ENCODE data around the gene AGBL2.
"Not testable (repeated sequence)": the region's sequence is repeated elsewhere in the genome, so short reads cannot be mapped to it uniquely, and the experiment has no call there.

AGBL2 gene

DNA sequence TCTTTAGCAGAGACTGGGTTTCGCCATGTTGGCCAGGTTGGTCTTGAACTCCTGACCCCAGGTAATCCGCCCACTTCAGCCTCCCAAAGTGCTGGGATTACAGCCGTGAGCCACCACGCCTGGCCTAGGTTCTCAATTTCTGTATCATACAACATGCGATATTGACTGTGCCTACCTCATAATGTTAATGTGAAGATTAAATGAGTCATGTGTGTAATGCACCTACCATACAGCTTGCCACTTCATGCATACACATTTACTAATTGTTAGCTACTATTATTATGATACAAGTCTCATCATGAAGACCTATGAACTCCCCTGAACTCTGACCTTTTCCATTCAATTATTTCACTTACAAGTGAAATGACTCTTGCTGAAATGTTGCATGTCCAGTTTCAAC, 25.7 kb downstream of the AGBL2 start:
- no peak for DNase-seq (ENCODE audit: low read depth)

DNA sequence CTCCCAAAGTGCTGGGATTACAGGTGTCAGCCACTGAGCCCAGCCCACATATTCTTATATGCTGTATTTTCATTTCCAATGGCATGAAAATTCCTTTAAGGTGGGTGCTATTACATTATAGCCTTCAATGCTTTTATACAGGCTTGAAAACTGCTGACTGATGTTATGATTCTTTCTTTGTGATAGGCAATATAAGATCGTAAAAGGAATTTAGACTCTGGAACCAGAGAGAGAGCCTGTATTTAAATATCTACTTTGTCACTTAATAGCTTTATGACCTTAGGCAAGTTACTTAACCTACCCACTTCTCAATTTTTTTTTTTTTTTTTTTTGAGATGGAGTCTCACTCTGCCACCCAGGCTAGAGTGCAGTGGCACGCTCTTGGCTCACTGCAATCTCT, 26.2 kb downstream of the AGBL2 start:
- no peak for DNase-seq (ENCODE audit: low read depth)

DNA sequence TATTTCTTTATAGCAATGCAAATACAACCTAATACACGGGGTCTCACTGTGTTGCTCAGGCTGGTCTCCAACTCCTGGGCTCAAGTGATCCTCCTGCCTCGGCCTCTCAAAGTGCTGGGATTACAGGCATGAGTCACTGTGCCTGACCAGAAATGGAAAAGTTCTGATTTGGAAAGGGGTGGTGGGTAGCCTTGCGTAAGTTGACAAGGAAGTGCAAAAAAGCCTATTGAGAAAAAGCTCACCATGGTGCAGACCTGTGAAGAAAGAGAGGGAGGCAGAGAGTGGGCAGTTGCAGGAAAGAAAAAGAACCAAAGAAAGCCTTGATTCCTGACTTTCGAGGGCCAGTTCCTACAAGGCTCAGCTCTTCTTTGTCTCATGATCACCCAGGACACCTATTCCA, 27.1 kb downstream of the AGBL2 start:
- no peak for DNase-seq (ENCODE audit: low read depth)

DNA sequence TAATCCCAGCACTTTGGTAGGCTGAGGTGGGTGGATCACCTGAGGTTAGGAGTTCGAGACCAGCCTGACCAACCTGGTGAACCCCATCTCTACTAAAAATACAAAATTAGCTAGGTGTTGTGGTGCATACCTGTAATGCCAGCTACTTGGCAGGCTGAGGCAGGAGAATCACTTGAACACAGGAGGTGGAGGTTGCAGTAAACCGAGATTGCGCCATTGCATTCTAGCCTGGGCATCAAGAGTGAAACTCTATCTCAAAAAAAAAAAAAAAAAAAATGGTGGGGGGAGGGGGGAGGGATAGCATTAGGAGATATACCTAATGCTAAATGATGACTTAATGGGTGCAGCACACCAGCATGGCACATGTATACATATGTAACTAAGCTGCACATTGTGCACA, 28.5 kb downstream of the AGBL2 start:
- DNase-seq (ENCODE audit: low read depth): not testable (repeated sequence)

DNA sequence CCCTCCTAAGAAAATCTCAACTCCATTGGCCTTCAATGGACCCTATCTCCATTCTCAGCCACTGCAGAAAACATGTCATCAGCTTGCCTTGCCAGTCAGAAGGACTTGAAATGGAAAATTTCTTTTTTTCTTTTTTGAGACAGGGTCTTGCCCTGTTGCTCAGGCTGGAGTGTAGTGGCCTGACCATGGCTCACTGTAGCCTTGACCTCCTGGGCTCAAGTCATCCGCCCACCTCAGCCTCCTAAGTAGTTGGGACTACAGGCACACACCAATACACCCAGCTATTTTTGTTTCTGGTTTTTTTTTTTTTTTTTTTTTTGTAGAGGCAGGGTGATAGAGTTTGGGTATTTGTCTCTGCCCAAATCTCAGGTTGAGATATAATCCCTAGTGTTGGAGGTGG, 29.0 kb downstream of the AGBL2 start:
- DNase-seq (ENCODE audit: low read depth): no peak

DNA sequence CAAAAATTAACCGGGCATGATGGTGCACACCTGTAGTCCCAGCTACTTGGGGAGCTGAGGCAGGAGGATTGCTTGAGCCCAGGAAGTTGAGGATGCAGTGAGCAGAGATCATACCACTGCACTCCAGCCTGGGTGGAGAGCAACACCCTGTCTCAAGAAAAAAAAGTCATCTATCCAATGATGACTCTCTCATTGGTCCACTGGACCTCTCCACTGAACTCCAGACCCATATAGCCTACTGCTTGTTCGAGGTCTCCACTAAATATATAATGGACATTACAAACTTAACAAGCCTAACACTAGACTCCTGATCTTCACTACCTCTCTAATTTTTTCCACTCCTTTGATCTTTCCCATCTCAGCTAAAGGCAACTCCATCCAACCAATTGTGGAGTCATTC, 39.3 kb downstream of the AGBL2 start:
- no peak for DNase-seq (ENCODE audit: low read depth)

DNA sequence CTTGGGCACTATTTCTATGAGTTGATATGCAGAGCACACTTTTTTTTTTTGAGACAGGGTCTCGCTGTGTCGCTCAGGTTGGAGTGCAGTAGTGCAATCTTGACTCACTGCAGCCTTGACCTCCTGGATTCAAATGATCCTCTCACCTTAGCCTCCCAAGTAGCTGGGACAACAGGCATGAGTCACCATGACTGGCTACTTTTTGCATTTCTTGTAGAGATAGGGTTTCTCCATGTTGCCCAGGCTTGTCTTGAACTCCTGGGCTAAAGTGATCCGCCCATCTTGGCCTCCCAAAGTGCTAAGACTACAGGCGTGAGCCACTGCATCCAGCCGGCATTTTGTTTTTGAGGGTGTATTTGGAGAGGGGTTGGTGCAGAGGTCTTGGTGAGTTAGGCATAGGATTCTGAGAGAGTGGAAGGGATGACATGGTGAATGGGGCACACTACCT, 42.9 kb downstream of the AGBL2 start:
- no peak for DNase-seq (ENCODE audit: low read depth)

DNA sequence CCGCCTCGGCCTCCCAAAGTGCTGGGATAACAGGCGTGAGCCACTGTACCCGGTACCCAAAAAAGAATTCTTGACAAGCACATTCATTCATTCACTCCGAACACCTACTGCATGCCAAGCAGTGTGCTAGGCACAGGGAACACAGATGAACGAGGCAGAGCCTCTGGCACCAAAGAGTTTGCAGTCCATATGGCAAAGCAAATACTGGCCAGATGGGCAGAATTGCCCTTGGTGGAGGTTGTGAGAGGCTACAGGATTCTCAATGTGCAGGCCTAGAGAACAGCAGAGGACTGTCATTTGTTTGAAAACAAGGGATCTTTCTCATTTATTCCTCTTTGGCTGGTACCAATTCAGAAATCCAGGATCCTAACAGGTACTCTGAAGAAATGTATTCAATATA, 45.3 kb downstream of the AGBL2 start:
- no peak for DNase-seq (ENCODE audit: low read depth)

DNA sequence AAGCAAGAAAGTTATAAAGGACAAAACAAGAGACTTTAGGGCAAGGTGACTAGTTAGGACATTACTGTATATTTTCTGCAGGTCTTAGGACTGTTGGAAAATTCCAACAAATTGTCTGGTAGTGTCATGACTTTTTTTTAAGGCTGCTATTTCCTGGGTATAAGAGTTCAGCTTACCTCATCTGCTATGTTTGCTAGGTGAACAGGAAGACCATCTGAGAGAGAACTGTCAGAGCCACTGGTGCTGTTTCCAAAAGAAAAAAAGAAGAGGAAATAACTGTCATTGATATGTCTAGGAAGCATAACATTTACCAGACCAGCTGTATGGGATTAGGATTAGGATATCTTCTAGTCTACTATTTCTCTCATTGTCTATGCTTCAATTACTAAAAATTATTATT, 46.5 kb downstream of the AGBL2 start:
- no peak for DNase-seq (ENCODE audit: low read depth)

DNA sequence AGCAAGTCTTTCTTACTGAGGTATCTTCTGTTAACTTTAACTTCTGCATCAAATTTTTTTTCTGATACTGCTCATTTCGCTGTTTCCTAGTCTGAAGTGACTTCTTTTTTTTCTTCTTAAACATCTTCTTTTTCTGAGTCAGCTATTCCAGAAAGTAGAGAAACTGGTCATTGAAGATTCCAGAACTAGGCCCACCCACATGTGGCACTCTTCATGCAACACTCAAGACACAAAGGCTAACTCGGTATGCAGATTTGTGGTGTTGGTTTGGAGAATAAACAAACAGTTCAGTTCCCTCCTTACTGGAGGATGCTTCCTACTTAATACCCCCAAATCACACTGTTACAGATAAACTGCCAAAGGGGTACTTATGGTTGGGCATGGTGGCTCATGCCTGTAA, 47.6 kb downstream of the AGBL2 start:
- DNase-seq (ENCODE audit: low read depth): no peak

DNA sequence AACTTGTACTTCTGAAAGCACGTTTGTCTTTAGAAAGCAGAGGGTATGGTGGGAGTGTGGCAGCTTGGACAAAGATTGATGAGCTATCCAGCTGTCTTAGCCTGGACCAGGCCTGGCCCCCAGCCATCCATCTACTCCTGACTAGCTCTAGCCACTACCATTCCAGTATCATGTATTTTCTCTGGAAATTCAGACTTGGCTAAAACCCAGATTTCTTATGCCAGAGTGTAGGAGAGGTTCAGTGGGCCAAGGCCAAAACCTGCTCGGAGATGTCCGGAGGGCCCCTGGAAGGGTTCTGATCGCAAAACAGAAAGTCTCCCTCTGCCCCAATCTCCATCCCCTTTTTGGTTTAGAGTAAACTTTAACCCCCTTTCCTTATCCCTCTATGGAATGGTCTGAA, 48.0 kb downstream of the AGBL2 start:
- DNase-seq (ENCODE audit: low read depth): no peak

DNA sequence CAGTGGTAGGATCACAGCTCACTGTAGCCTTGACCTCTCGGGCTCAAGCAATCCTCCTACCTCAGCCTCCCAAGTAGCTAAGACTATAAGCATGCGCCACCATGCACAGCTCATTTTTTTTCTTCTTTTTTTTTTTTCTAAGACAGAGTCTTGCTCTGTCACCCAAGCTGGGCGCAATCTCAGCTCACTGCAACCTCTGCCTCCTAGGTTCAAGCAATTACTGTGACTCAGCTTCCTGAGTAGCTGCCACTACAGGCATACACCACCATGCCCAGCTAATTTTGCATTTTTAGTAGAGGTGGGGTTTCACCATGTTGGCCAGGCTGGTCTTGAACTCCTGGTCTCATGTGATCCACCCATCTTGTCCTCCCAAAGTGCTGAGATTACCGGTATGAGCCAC, 50.2 kb downstream of the AGBL2 start:
- DNase-seq (ENCODE audit: low read depth): not testable (repeated sequence)

DNA sequence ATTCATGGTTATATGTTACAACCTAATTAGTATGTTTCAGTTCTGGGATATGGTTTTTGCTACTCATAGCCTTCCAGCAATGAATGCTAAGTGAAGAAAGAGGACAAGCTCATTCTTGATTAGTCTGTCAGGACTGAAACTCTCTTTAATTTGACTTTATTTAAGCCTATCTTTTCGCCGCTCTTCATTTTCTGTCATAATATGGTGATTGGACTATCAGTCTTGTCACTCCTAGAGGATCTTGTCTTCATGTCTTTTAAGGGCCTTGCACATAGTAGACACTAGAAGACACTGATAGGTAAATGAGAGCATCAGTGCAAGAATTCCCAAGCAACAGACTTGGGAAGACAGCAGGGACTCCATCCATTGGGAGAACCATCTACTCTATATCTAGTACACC, 53.9 kb downstream of the AGBL2 start:
- no peak for DNase-seq (ENCODE audit: low read depth)

DNA sequence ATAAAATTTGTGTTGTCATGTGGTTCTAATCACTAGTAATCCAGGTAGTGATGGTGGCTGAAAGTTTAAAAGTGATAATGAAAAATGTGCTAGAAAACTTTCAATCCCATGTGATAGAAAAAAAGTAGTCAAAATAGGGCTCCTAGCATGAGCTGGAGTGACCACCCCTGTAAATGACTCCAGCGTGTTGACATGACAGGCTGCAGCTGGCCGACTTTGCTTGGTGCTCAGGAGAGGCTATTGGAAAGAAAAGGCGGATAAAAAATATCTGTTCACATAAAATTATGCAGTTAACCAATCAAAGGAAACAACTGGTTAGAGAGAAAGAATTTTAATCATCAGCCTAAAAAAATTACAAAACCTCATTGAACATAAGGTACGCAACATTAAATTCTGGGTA, 55.9 kb downstream of the AGBL2 start:
- no peak for DNase-seq (ENCODE audit: low read depth)

DNA sequence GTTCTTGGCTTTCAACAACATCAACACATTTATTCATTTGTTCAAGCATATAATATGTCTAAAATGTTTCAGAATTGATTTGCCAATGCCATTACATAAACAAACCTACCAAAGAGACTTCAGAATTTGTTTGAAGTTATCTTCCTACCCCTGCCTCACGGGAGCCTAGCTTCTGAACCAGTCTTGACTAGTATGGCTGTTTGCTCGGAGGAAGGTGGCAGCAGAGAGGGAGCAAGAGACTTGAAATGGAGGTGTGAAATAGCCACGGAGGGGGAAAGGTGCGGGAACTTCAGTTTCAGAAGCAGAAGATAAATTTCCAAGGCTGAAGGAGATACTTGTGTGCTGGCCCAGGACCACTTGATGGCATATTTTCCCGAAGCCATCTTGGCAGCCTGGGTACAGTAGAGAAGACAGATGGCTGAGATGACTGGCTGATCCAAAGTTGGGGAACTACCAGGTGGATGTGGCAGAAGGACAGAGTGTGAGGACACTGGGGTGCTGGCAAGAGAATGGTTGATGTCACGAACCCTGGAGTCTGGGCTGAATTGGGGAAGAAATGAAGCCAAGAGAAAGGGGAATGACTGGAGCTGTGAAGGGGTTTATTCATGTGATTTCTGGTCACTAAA, 58.8 kb downstream of the AGBL2 start:
- DNase-seq (ENCODE audit: low read depth): no peak

DNA sequence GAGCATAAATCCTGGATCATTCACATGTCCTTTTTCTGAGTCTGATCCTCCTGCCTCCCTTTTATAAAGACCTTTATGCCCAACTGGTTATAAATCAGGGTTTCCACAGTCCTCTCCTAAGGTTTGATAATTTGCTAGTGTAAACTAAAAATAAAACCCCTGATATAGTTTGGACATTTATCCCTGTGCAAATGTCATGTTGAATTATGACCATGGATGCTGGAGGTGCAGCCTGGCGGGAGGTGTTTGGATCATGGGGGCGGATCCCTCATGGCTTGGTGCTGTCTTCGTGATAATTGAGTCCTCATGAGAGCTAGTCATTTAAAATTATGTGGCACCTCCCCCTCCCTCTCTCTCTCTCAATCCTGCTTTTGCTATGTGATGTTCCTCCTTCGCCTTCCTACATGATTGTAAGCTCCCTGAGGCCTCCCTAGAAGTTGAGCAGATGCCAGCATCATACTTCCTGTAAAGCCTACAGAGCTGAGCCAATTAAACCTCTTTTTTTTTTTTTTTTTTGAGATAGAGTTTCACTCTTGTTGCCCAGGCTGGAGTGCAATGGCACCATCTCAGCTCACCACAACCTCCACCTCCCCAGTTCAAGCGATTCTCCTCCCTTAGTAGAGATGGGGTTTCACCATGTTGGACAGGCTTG, 63.2 kb downstream of the AGBL2 start:
- no peak for DNase-seq (ENCODE audit: low read depth)

DNA sequence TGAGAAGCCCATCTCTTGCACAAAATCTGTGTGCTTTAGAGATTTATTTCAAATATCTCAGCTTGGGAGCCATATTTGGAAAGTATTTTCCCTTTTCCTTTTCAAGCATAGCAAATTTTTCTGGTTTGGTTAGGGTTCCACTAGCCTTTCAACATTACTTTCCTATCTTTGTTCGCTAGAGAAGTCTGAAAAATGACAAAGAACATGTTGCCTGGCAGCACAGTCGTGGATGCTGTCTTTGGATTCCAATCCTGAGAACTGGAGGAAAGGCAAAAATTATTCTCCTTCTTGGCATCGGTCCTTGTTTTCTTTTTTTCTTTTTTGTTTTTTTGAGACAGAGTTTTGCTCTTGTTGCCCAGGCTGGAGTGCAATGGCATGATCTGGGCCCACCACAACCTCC, 65.9 kb downstream of the AGBL2 start:
- DNase-seq (ENCODE audit: low read depth): no peak

DNA sequence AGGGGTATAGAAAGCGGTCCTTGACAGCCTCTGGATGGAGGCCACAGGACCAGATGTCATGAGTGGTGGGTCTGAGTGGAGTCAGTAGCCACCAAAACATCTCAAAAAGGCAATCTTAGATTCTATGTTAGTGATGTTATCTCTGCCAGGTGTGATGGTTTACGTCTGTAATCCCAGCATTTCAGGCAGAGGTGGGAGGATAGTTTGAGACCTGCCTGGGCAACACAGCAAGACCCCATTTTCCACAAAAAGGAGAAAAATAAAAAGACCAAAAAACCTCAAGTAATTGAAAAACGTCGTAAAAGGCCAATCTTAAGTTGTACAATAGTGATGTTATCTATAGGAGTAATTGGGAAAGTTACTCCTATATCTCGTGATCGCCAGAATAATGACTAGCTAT, 69.2 kb downstream of the AGBL2 start:
- DNase-seq (ENCODE audit: low read depth): no peak

DNA sequence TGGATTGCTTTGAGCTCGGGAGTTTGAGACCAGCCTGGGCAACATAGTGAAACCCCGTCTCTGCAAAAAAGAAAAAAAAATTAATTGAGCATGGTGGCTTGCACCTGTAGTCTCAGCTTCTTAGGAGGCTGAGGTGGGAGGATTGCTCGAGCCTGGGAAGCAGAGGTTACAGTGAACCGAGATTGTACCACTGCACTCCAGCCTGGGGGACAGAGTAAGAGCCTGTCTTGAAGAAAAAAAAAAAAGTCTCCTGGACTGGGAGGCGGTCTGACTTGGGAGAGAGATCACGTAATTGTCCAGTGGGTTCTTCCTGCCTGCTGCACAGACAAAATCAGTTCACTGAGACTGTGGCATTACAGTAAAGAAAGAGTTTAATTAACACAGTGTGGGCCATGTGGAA, 69.7 kb downstream of the AGBL2 start:
- no peak for DNase-seq (ENCODE audit: low read depth)

DNA sequence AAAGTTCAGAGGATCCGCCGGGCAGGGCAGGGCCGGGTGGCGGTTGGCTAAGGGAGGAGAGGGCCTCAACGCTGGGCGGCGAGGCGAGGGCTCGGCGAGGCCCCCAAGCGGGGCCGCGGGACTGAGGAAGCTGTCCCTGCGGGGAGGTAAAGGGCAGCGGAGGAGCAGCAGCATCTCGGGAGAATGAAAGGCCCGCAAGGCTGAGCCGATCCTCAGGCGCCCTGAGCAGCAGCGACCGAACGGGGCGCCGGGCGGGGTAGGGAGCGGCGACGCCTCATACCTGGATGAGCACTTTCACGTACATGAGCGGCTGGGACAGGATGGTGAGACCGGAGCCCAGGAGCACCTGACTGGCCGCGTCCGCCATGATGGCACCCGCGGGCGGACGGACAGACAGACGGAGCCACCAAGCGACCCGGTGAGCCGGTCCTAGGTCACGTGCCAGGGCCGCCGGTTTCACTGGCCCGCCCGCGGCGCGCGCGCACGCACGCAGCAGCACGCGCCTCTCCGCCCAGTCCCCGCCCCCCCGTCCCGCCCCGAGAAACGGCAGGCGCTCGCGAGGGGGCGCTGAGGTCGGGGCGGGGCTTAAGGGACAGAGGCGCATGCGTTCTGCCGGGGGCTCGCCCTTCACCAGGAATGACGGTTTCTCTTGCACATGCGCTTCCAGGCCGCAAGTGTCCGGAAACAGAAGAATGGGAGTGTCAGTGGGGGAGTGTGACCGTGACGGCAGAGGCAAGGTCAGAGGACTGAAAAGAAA, 72.9 kb downstream of the AGBL2 start, which contains the start of gene MTCH2:
Gene MTCH2 (minus strand): TSS at position 461 of the 757 bp plus-strand sequence. CDS start 94 bp downstream, at position 367.
- DNase-seq (ENCODE audit: low read depth): peak; percentile 92

DNA sequence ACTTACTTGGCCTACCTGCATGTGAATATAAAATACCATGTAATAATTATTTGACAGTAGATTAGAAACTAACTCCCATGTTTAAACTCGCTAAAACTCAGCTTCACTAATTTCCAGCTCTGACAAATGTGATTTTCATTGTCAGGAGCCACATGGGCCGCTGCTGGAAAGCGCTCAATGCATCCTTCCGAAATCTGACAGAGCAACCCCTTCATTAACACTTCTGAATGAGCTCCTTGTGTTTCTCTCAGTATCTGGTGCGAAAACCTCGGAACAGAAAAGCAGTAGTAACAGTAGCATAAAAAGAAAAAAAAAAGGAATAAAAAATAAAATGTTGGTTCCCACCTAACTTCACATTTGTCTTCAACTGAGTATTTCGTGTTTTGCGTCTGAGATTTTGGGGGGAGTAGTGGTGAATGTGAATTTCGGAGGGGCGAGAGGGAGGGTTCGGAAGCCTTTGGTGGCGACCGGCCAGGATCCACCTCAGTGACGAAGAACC, 73.5 kb downstream of the AGBL2 start:
- DNase-seq (ENCODE audit: low read depth): no peak

DNA sequence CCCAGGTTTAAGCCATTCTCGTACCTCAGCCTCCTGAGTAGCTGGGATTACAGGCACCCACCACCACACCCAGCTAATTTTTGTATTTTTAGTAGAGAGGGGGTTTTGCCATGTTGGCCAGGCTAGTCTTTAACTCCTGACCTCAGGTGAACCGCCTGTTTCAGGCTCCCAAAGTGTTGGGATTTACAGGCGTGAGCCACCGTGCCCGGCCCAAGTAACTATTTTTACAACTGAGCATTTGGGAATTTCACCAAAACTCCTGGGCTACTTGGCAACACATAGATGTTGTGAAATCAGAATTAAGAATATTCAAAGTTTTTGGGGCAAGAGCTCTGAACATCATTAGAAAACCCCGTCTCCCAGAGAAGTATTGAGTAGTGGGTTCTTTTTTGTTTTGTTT, 74.7 kb downstream of the AGBL2 start:
- not testable (repeated sequence) for DNase-seq (ENCODE audit: low read depth)

DNA sequence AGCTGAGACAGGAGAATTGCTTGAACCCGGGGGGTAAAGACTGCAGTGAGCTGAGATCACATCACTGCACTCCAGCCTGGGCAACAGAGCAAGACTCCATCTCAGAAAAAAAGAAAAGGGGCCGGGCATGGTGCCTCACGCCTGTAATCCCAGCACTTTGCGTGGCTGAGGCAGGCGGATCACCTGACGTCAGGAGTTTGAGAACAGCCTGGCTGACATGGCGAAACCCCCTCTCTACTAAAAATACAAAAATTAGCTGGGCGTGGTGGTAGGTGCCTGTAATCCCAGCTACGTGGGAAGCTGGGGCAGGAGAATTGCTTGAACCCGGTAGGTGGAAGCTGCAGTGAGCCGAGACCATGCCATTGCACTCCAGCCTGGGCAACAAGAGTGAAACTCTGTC, 78.8 kb downstream of the AGBL2 start:
- not testable (repeated sequence) for DNase-seq (ENCODE audit: low read depth)
